ENCODE measurements around the gene ITGA1. TPM values are rescaled to one million over a fixed set of nuclear protein-coding genes. Genes with fewer than 3 reads are reported as not detected.

ITGA1 gene
- total RNA-seq, 4 donors from 2014 or later = 5.7 to 20.4 (median 12.4) TPM

DNA sequence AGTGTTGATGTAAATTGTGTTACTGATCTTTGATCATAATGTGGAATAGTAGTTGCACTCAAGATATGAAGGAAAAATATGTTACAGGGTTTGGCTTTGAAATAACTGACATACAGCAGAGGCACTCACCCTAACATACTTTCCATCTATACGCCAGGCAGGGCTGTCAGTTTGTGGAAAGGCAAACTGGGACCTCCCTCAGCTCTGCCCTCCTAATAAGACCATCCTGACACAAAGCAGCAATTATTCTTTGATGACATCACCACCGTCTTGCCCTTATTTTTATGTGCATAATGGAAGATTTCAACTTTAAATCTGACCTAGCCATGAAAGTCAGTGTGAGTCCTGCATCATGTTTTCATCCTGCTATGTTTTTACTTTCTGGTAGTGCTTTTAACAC lies 42.9 kb downstream of the ITGA1 start:
- no peak for TF ChIP-seq POLR2A (IDR thresholded peaks at IDR 0.05)
- TF ChIP-seq CTCF (IDR thresholded peaks at IDR 0.05 in 4 of 5, conservative IDR thresholded peaks at IDR 0.05 in 1 of 5) = no peak
- intact Hi-C loops (cut with DNase I; ENCODE audit: low total_unique reads) (no loop called here), in situ Hi-C loops (cut with MboI; ENCODE audit: low sequenced_read_pairs in 4 of 4) (no loop called here)
- ATAC-seq (no peak), DNase-seq (no peak)
- Histone ChIP-seq H3K36me3 (no peaks in the 10 kb centered on the region), H3K4me1 (no peaks in the 10 kb centered on the region), H3K27ac (no peak overlapping the region), H3K27me3 (no peaks in the 10 kb centered on the region), H3K9me3 (no peaks in the 10 kb centered on the region), H3K4me3 (no peak overlapping the region)

- no peak for DNase-seq
- ATAC-seq = no peak
- Histone ChIP-seq H3K4me3 (no peak overlapping the region), H3K9me3 (no peaks in the 10 kb centered on the region), H3K27me3 (no peaks in the 10 kb centered on the region), H3K27ac (no peak overlapping the region), H3K36me3 (no peaks in the 10 kb centered on the region), H3K4me1 (peaks cover 0 to 2% of the 10 kb centered on the region in 2 donors)
- TF ChIP-seq CTCF (IDR thresholded peaks at IDR 0.05 in 4 of 5, conservative IDR thresholded peaks at IDR 0.05 in 1 of 5) = no peak
- no peak for TF ChIP-seq POLR2A (IDR thresholded peaks at IDR 0.05)
- in situ Hi-C loops (cut with MboI; ENCODE audit: low sequenced_read_pairs in 4 of 4) (no loop called here), intact Hi-C loops (cut with DNase I; ENCODE audit: low total_unique reads) (no loop called here)
Measured at GRCh38 chr5:52831786-52832511, 44.2 kb downstream of the ITGA1 start.

GRCh38 chr5:52834320-52834719 lies 46.6 kb downstream of the ITGA1 start:
- Histone ChIP-seq H3K36me3 (no peaks in the 10 kb centered on the region), H3K27ac (peak overlapping the region in 2 of 4 donors; percentile 8 to 12), H3K27me3 (no peaks in the 10 kb centered on the region), H3K9me3 (no peaks in the 10 kb centered on the region), H3K4me1 (peaks cover 0 to 2% of the 10 kb centered on the region in 2 donors), H3K4me3 (no peak overlapping the region)
- TF ChIP-seq POLR2A (IDR thresholded peaks at IDR 0.05) (no peak), CTCF (IDR thresholded peaks at IDR 0.05 in 4 of 5, conservative IDR thresholded peaks at IDR 0.05 in 1 of 5) (no peak)
- in situ Hi-C loops (cut with MboI; ENCODE audit: low sequenced_read_pairs in 4 of 4) = no loop called here
- intact Hi-C loops (cut with DNase I; ENCODE audit: low total_unique reads) = no loop called here
- DNase-seq (no peak), ATAC-seq (no peak)

GRCh38 chr5:52837068-52837467 lies 49.4 kb downstream of the ITGA1 start:
- in situ Hi-C loops (cut with MboI; ENCODE audit: low sequenced_read_pairs in 4 of 4) = no loop called here
- TF ChIP-seq CTCF (IDR thresholded peaks at IDR 0.05 in 4 of 5, conservative IDR thresholded peaks at IDR 0.05 in 1 of 5) (no peak), POLR2A (IDR thresholded peaks at IDR 0.05) (no peak)
- Histone ChIP-seq H3K9me3 (no peaks in the 10 kb centered on the region), H3K27me3 (no peaks in the 10 kb centered on the region), H3K36me3 (no peaks in the 10 kb centered on the region), H3K4me1 (peaks cover 0 to 14% of the 10 kb centered on the region in 2 donors), H3K4me3 (no peak overlapping the region), H3K27ac (peak overlapping the region; percentile 41 to 58 (median 50))
- DNase-seq = no peak
- no peak for ATAC-seq
- intact Hi-C loops (cut with DNase I; ENCODE audit: low total_unique reads) = no loop called here
